A673 (cell line): ENCODE results near the gene ANKRD1.

ENCODE experiments used
- EZH2 ChIP-seq: fragments of 200-600 bp; sonication (generic); IDR thresholded peaks from 2 replicates; pipeline ENCODE4 v1.6.1; 2017; ENCODE audit warnings: borderline replicate concordance, low read depth, mild to moderate bottlenecking, mixed read lengths, antibody characterized with exemption, low read length; ENCODE audit not compliant: poor library complexity, severe bottlenecking
- TF ChIP-seq, protein P1 (sequence below): fragments of 300-800, 200-600 bp; sonication (generic); conservative IDR thresholded peaks from 2 replicates; pipeline ENCODE4 v1.5.1; 2017; ENCODE audit warnings: low read depth, mild to moderate bottlenecking, antibody characterized with exemption, low read length, moderate library complexity, mixed read lengths

DNA sequence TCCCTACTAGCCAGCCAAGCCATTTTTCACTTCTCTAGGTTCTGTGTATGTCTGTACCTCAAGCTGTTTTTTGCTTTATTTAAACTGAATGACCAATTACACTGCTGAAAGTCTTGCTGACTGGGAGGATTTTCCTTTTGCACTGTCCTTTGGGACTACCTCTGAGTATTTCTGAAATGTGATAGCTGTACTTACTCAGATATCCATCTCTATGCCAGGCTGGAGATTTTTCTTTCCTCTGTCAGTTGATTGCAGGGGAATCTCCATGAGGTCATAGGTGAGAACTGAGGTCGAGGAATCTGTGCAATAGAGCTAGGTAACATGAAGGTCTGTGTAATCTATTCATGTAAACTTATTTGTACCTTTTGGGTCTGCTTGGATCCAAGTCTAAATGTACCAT, 38.9 kb upstream of the ANKRD1 start:
- TF ChIP-seq, protein P1, sequence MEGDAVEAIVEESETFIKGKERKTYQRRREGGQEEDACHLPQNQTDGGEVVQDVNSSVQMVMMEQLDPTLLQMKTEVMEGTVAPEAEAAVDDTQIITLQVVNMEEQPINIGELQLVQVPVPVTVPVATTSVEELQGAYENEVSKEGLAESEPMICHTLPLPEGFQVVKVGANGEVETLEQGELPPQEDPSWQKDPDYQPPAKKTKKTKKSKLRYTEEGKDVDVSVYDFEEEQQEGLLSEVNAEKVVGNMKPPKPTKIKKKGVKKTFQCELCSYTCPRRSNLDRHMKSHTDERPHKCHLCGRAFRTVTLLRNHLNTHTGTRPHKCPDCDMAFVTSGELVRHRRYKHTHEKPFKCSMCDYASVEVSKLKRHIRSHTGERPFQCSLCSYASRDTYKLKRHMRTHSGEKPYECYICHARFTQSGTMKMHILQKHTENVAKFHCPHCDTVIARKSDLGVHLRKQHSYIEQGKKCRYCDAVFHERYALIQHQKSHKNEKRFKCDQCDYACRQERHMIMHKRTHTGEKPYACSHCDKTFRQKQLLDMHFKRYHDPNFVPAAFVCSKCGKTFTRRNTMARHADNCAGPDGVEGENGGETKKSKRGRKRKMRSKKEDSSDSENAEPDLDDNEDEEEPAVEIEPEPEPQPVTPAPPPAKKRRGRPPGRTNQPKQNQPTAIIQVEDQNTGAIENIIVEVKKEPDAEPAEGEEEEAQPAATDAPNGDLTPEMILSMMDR, result no peak
- TF ChIP-seq EZH2, result no peak
